ENCODE data around the gene LIMCH1.
"Not testable (repeated sequence)": the region's sequence is repeated elsewhere in the genome, so short reads cannot be mapped to it uniquely, and the experiment has no call there.

Gene LIMCH1

DNA sequence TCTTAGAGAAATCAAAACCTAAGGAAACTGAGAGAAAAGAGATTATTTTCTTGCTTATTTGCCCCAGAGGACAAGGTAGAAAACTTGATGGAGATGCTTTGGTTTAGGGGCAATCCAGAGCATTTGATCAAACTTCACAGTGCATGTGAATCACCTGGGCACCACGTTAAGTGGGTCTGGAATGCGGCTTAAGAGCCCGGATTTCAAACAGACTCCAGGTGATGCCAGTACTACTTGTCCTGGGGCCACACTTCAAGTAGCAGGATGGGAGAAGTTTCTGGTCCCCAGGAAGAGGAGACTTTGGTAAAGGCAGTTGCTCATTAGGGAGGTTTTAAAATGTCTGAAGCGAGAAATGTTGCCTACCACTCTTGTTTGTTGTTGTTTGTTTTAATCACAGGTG lies 158.8 kb downstream of the LIMCH1 start:
- TF ChIP-seq, protein P1, sequence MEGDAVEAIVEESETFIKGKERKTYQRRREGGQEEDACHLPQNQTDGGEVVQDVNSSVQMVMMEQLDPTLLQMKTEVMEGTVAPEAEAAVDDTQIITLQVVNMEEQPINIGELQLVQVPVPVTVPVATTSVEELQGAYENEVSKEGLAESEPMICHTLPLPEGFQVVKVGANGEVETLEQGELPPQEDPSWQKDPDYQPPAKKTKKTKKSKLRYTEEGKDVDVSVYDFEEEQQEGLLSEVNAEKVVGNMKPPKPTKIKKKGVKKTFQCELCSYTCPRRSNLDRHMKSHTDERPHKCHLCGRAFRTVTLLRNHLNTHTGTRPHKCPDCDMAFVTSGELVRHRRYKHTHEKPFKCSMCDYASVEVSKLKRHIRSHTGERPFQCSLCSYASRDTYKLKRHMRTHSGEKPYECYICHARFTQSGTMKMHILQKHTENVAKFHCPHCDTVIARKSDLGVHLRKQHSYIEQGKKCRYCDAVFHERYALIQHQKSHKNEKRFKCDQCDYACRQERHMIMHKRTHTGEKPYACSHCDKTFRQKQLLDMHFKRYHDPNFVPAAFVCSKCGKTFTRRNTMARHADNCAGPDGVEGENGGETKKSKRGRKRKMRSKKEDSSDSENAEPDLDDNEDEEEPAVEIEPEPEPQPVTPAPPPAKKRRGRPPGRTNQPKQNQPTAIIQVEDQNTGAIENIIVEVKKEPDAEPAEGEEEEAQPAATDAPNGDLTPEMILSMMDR (IDR thresholded peaks at IDR 0.05; ENCODE audit: insufficient read depth, low read length, poor library complexity, severe bottlenecking), result no peak
- no peak for DNase-seq (ENCODE audit: extremely low read depth, insufficient read length)
- Histone ChIP-seq H3K4me3 (replicated peaks; ENCODE audit: low read depth, low read length) (no peak overlapping the region), H3K27me3 (replicated peaks; ENCODE audit: control insufficient read depth, insufficient read depth, low read length) (no peaks in the 10 kb centered on the region), H3K36me3 (ENCODE audit: control insufficient read depth, insufficient read depth, low read length) (no peaks in the 10 kb centered on the region)

- H3K27me3 ChIP-seq (replicated peaks; ENCODE audit: control insufficient read depth, insufficient read depth, low read length), result no peaks in the 10 kb centered on the region; the same call in none of the 2 replicates
- TF ChIP-seq, protein P1 (IDR thresholded peaks at IDR 0.05; ENCODE audit: insufficient read depth, low read length, poor library complexity, severe bottlenecking), result no peak
- H3K36me3 ChIP-seq (ENCODE audit: control insufficient read depth, insufficient read depth, low read length), result no peaks in the 10 kb centered on the region
- no peak overlapping the region for H3K4me3 ChIP-seq (replicated peaks; ENCODE audit: low read depth, low read length)
- DNase-seq (ENCODE audit: extremely low read depth, insufficient read length), result no peak
These were observed 164.0 kb downstream of the LIMCH1 start for GRCh38 chr4:41701983-41702382.

DNA sequence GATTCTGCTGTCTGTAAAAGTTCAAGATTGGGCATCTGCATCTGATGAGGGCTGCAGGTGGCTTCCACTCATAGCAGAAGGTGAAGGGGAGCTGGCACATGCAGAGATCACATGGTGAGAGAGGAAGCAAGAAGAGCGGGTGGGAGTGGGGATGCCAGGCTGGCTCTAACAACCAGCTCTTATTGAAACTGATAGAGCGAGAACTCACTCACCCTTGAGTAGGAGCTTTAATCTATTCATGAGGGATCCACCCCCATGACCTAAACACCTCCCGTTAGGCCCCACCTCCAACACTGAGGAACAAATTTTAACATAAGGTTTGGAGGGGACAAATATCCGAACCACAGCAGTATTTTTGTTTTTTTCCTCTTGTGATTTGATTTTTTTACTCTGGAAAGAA lies 164.8 kb downstream of the LIMCH1 start:
- no peak overlapping the region for H3K4me3 ChIP-seq (replicated peaks; ENCODE audit: low read depth, low read length)
- no peaks in the 10 kb centered on the region; the same call in none of the 2 replicates for H3K27me3 ChIP-seq (replicated peaks; ENCODE audit: control insufficient read depth, insufficient read depth, low read length)
- H3K36me3 ChIP-seq (ENCODE audit: control insufficient read depth, insufficient read depth, low read length), result no peaks in the 10 kb centered on the region
- TF ChIP-seq, protein P1 (IDR thresholded peaks at IDR 0.05; ENCODE audit: insufficient read depth, low read length, poor library complexity, severe bottlenecking), result no peak
- no peak for DNase-seq (ENCODE audit: extremely low read depth, insufficient read length)

GRCh38 chr4:41703785-41704184 lies 165.8 kb downstream of the LIMCH1 start:
- no peak for DNase-seq (ENCODE audit: extremely low read depth, insufficient read length)
- no peaks in the 10 kb centered on the region; the same call in none of the 2 replicates for H3K27me3 ChIP-seq (replicated peaks; ENCODE audit: control insufficient read depth, insufficient read depth, low read length)
- H3K36me3 ChIP-seq (ENCODE audit: control insufficient read depth, insufficient read depth, low read length), result no peaks in the 10 kb centered on the region
- TF ChIP-seq, protein P1 (IDR thresholded peaks at IDR 0.05; ENCODE audit: insufficient read depth, low read length, poor library complexity, severe bottlenecking), result no peak
- no peak overlapping the region for H3K4me3 ChIP-seq (replicated peaks; ENCODE audit: low read depth, low read length)

DNA sequence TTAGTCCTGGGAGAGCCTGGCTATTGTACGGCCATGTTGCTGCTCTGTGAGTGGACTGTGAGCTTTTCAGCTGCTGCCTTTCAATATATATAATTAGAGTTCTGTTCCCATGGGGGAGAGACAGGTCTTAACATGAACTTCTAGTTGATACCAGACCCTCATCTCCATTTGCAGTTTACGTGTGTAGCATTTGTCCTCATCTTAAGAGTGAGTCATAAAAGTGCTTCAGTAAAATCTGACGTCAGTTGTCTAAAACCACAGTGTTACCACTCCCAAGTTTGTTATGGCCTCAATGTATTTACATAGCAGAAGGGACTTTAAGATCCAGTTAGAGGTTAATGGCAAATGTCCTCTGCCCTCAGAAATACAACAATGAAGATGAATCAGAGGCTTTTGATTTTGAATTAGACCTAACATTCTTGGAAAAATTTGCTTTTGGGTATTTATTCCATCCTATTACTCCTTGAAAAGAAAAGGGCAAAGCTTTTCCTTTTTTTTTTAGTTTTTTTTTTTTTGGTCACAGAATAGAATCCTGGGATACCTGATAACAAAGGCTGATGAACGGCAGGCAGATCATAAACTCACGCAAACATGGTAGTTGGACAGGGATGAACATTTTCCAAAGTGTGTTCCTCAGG lies 172.0 kb downstream of the LIMCH1 start:
- TF ChIP-seq, protein P1 (IDR thresholded peaks at IDR 0.05; ENCODE audit: insufficient read depth, low read length, poor library complexity, severe bottlenecking), result no peak
- Histone ChIP-seq H3K27me3 (replicated peaks; ENCODE audit: control insufficient read depth, insufficient read depth, low read length) (no peaks in the 10 kb centered on the region; the same call in 1 of the 2 replicates), H3K4me3 (replicated peaks; ENCODE audit: low read depth, low read length) (no peak overlapping the region), H3K36me3 (ENCODE audit: control insufficient read depth, insufficient read depth, low read length) (no peaks in the 10 kb centered on the region)
- no peak for DNase-seq (ENCODE audit: extremely low read depth, insufficient read length)

DNA sequence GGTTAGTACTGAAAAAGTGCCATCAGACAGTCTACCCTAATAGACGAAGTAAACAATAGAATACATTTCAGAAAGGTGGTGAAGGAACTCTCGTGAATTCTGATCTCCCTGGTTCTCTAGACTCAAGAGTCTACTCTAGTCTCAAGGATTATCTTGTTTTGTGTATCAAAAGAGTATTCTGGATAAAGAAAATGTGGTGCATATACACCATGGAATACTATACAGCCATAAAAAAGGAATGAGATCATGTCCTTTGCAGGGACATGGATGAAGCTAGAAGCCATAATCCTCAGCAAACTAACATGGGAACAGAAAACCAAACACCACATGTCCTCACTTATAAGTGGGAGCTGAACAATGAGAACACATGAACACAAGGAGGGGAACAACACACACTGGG lies 173.7 kb downstream of the LIMCH1 start:
- not testable (repeated sequence) for H3K36me3 ChIP-seq (ENCODE audit: control insufficient read depth, insufficient read depth, low read length); H3K27me3 ChIP-seq (replicated peaks; ENCODE audit: control insufficient read depth, insufficient read depth, low read length); H3K4me3 ChIP-seq (replicated peaks; ENCODE audit: low read depth, low read length); DNase-seq (ENCODE audit: extremely low read depth, insufficient read length)

Data from GM06990 (cell line).